Esophagus squamous epithelium (tissue), 5 donors: ENCODE measurements around the gene TULP1. TPM values are rescaled to one million over a fixed set of nuclear protein-coding genes. Genes with fewer than 3 reads are reported as not detected.
A peak's percentile ranks its signal among the peaks of the same experiment; 100 is the strongest.

Experiments
- DNase-seq: peaks from one replicate; lab custom pipeline; 2025; lab: John Stamatoyannopoulos, UW
- H3K27ac ChIP-seq, 4 donors: fragments of 200-600 bp; sonication (generic); one replicate each; pipeline ENCODE4 v1.5.1; 2016 to 2019; ENCODE audit warnings: mild to moderate bottlenecking in 1 of 4
- H3K27me3 ChIP-seq, 4 donors: fragments of 200-600 bp; sonication (generic); 1 replicate in 3 of 4; 2 replicates in 1 of 4; pipeline versions ENCODE4 v1.5.1 to v1.6.0; 2017 to 2021; ENCODE audit warnings: antibody characterized with exemption in 1 of 4
- H3K36me3 ChIP-seq, 3 donors: fragments of 200-600 bp; sonication (generic); one replicate each; pipeline ENCODE4 v1.5.1; 2016 to 2019
- H3K4me1 ChIP-seq, 3 donors: fragments of 200-600 bp; sonication (generic); one replicate each; pipeline ENCODE4 v1.5.1; 2017 to 2019
- H3K4me3 ChIP-seq, 4 donors: fragments of 200-600 bp; sonication (generic); 1 replicate in 3 of 4; 2 replicates in 1 of 4; pipeline ENCODE4 v1.5.1; 2016 to 2019; ENCODE audit warnings: mild to moderate bottlenecking in 2 of 4, moderate library complexity in 1 of 4
- H3K9me3 ChIP-seq, 3 donors: fragments of 200-600 bp; sonication (generic); one replicate each; pipeline ENCODE4 v1.5.1; 2016 to 2019
- POLR2A ChIP-seq, 4 donors: fragments of 450-650 bp; IDR thresholded peaks; one replicate each; pipeline ENCODE4 v1.6.1; 2017; ENCODE audit warnings: antibody characterized with exemption in 4 of 4, mild to moderate bottlenecking in 4 of 4, moderate library complexity in 3 of 4
- WGBS, 2 donors: methylation state at CpG; one replicate each; pipeline ENCODE4 v1.1.5; 2018; 5-methylcytosine and 5-hydroxymethylcytosine counted together
- intact Hi-C: fragments of 100-400 bp; cut with DNase I; formaldehyde crosslinking; loops from one replicate; pipeline ENCODE4 v1.15.0; 2022
- total RNA-seq, 4 donors: library from RNA; depleted of rRNA; stranded (reverse); fragments of >200 nt; gene quantifications; one replicate each; pipeline ENCODE4 v1.1.0, GENCODE V29; 2016
- TF ChIP-seq, protein P1 (sequence below), 6 experiments: fragments of 450-650 bp in 4 of 6; fragments of 200-600 bp in 2 of 6; sonication (generic) in 2 of 6; IDR thresholded peaks; one replicate each; pipeline ENCODE4 v1.5.1; 2016 to 2019; ENCODE audit warnings: antibody characterized with exemption in 6 of 6, mild to moderate bottlenecking in 4 of 6, moderate library complexity in 4 of 6
- donor health status: DM: yes; HTN: yes; CAD: no.

TULP1 gene
- total RNA-seq, 4 donors from 2014 or later = not detected

- DNase-seq = no peak
- no peaks in the 10 kb centered on the region for H3K9me3 ChIP-seq
- peak overlapping the region in 3 of 4 donors; percentile 13 to 46 (median 19) for H3K4me3 ChIP-seq
- H3K27ac ChIP-seq = no peak overlapping the region
- TF ChIP-seq, protein P1, sequence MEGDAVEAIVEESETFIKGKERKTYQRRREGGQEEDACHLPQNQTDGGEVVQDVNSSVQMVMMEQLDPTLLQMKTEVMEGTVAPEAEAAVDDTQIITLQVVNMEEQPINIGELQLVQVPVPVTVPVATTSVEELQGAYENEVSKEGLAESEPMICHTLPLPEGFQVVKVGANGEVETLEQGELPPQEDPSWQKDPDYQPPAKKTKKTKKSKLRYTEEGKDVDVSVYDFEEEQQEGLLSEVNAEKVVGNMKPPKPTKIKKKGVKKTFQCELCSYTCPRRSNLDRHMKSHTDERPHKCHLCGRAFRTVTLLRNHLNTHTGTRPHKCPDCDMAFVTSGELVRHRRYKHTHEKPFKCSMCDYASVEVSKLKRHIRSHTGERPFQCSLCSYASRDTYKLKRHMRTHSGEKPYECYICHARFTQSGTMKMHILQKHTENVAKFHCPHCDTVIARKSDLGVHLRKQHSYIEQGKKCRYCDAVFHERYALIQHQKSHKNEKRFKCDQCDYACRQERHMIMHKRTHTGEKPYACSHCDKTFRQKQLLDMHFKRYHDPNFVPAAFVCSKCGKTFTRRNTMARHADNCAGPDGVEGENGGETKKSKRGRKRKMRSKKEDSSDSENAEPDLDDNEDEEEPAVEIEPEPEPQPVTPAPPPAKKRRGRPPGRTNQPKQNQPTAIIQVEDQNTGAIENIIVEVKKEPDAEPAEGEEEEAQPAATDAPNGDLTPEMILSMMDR (IDR thresholded peaks at IDR 0.05) = no peak
- TF ChIP-seq POLR2A (IDR thresholded peaks at IDR 0.05) = no peak
- intact Hi-C loops = no loop called here
- H3K36me3 ChIP-seq = no peaks in the 10 kb centered on the region
- 27 to 29% methylated on average over 7 to 10 of the region's 32 CpGs for WGBS, 2 donors
- H3K27me3 ChIP-seq = peaks cover 0 to 69% (median 4%) of the 10 kb centered on the region in 4 donors
- H3K4me1 ChIP-seq = peaks cover 0 to 11% (median 9%) of the 10 kb centered on the region in 3 donors
Measured at GRCh38 chr6:35511562-35511941, 1.1 kb downstream of the TULP1 start.

GRCh38 chr6:35510916-35511561 lies 1.7 kb downstream of the TULP1 start:
- TF ChIP-seq POLR2A (IDR thresholded peaks at IDR 0.05) = no peak
- TF ChIP-seq, protein P1 (IDR thresholded peaks at IDR 0.05) = no peak
- no peak for DNase-seq
- Histone ChIP-seq H3K4me1 (peaks cover 2 to 15% (median 9%) of the 10 kb centered on the region in 3 donors), H3K27me3 (peaks cover 0 to 74% (median 4%) of the 10 kb centered on the region in 4 donors), H3K4me3 (peak overlapping the region in 1 of 4 donors; percentile 46), H3K36me3 (no peaks in the 10 kb centered on the region), H3K9me3 (no peaks in the 10 kb centered on the region), H3K27ac (no peak overlapping the region)
- intact Hi-C loops = no loop called here
- WGBS, 2 donors = 71 to 78% methylated on average over 6 to 7 of the region's 7 CpGs

GRCh38 chr6:35508542-35508941 lies 4.2 kb downstream of the TULP1 start:
- peaks cover 3 to 19% (median 9%) of the 10 kb centered on the region in 3 donors for H3K4me1 ChIP-seq
- H3K27ac ChIP-seq = no peak overlapping the region
- 38 to 68% methylated on average over 3 to 5 of the region's 5 CpGs for WGBS, 2 donors
- TF ChIP-seq POLR2A (IDR thresholded peaks at IDR 0.05) = no peak
- TF ChIP-seq, protein P1 (IDR thresholded peaks at IDR 0.05) = no peak
- peaks cover 0 to 98% (median 4%) of the 10 kb centered on the region in 4 donors for H3K27me3 ChIP-seq
- DNase-seq = no peak
- no peaks in the 10 kb centered on the region for H3K36me3 ChIP-seq
- no peak overlapping the region for H3K4me3 ChIP-seq
- no peaks in the 10 kb centered on the region for H3K9me3 ChIP-seq
- intact Hi-C loops = no loop called here

- intact Hi-C loops = no loop called here
- H3K9me3 ChIP-seq = no peaks in the 10 kb centered on the region
- TF ChIP-seq POLR2A (IDR thresholded peaks at IDR 0.05) = no peak
- TF ChIP-seq, protein P1 (IDR thresholded peaks at IDR 0.05) = no peak
- no peak overlapping the region for H3K4me3 ChIP-seq
- H3K27me3 ChIP-seq = peaks cover 0 to 95% (median 4%) of the 10 kb centered on the region in 4 donors
- no peaks in the 10 kb centered on the region for H3K36me3 ChIP-seq
- H3K4me1 ChIP-seq = peaks cover 3 to 19% (median 9%) of the 10 kb centered on the region in 3 donors
- no peak overlapping the region for H3K27ac ChIP-seq
- 60 to 70% methylated on average over 2 of the region's 2 CpGs for WGBS, 2 donors
- no peak for DNase-seq
Measured at GRCh38 chr6:35508027-35508426, 4.7 kb downstream of the TULP1 start.

GRCh38 chr6:35507221-35507620 lies 5.5 kb downstream of the TULP1 start:
- TF ChIP-seq, protein P1 (IDR thresholded peaks at IDR 0.05) = no peak
- TF ChIP-seq POLR2A (IDR thresholded peaks at IDR 0.05) = no peak
- peaks cover 0 to 93% (median 4%) of the 10 kb centered on the region in 4 donors for H3K27me3 ChIP-seq
- WGBS, 2 donors = 87 to 88% methylated on average over 2 of the region's 2 CpGs

More at GRCh38 chr6:35507221-35507620, 5.5 kb downstream of the TULP1 start:
- DNase-seq = no peak
- Histone ChIP-seq H3K9me3 (no peaks in the 10 kb centered on the region), H3K4me1 (peaks cover 3 to 21% (median 9%) of the 10 kb centered on the region in 3 donors), H3K36me3 (no peaks in the 10 kb centered on the region), H3K27ac (no peak overlapping the region), H3K4me3 (no peak overlapping the region)
- intact Hi-C loops = no loop called here
